Smooth muscle cell (in vitro differentiated cells): ENCODE data around the gene AFAP1L2. TPM values are rescaled to one million over a fixed set of nuclear protein-coding genes. Genes with fewer than 3 reads are reported as not detected.

Source experiments
- DNase-seq: peaks from one replicate; lab custom pipeline; 2025; ENCODE audit not compliant: unreplicated experiment; lab: John Stamatoyannopoulos, UW
- H2AFZ ChIP-seq: fragments of 200-600 bp; sonication (generic); 2 replicates; pipeline ENCODE4 v1.6.0; 2016; ENCODE audit warnings: antibody characterized with exemption, low read depth, mild to moderate bottlenecking
- H3F3A ChIP-seq: fragments of 200-600 bp; sonication (generic); 2 replicates; pipeline ENCODE4 v1.6.0; 2017; ENCODE audit warnings: antibody characterized with exemption, low read depth
- H3K27ac ChIP-seq: fragments of 200-600 bp; sonication (generic); 2 replicates; pipeline ENCODE4 v1.5.1; 2016; ENCODE audit warnings: low read depth, mild to moderate bottlenecking
- H3K27me3 ChIP-seq: fragments of 200-600 bp; sonication (generic); 2 replicates; pipeline ENCODE4 v1.6.1; 2016; ENCODE audit warnings: low read depth, mild to moderate bottlenecking
- H3K36me3 ChIP-seq: fragments of 200-600 bp; sonication (generic); 2 replicates; pipeline ENCODE4 v1.5.1; 2016; ENCODE audit warnings: low read depth
- H3K4me1 ChIP-seq: fragments of 200-600 bp; sonication (generic); 2 replicates; pipeline ENCODE4 v1.5.1; 2016; ENCODE audit warnings: low read depth
- H3K4me2 ChIP-seq: fragments of 200-600 bp; sonication (generic); 2 replicates; pipeline ENCODE4 v1.6.0; 2016; ENCODE audit warnings: mild to moderate bottlenecking
- H3K4me3 ChIP-seq: fragments of 200-600 bp; sonication (generic); 2 replicates; pipeline ENCODE4 v1.5.1; 2016; ENCODE audit warnings: mild to moderate bottlenecking
- H3K79me2 ChIP-seq: fragments of 200-600 bp; sonication (generic); 2 replicates; pipeline ENCODE4 v1.6.0; 2016; ENCODE audit warnings: low read depth, mild to moderate bottlenecking
- H3K9ac ChIP-seq: fragments of 200-600 bp; sonication (generic); 2 replicates; pipeline ENCODE4 v1.6.0; 2016; ENCODE audit warnings: low read depth
- H3K9me3 ChIP-seq: fragments of 200-600 bp; sonication (generic); replicated peaks from 2 replicates; pipeline ENCODE4 v1.5.1; 2016; ENCODE audit warnings: low read depth
- H4K20me1 ChIP-seq: fragments of 200-600 bp; sonication (generic); 2 replicates; pipeline ENCODE4 v1.6.0; 2016; ENCODE audit warnings: low read depth
- CTCF ChIP-seq: fragments of 200-600 bp; sonication (generic); IDR thresholded peaks from 2 replicates; pipeline ENCODE4 v1.5.1; 2017; ENCODE audit warnings: borderline replicate concordance, mild to moderate bottlenecking, antibody characterized with exemption; ENCODE audit not compliant: insufficient read depth, poor library complexity, severe bottlenecking
- WGBS: methylation state at CpG from one replicate; pipeline ENCODE4 v1.1.7; 2016; ENCODE audit warnings: low lambda C conversion rate; 5-methylcytosine and 5-hydroxymethylcytosine counted together
- polyA plus RNA-seq: library from polyadenylated mRNA; unstranded; fragments of >200 nt; fragmentation: Nextera tagmentation; extraction: Ambion mirVana; gene quantifications from 2 replicates; pipeline ENCODE4 v1.2.1, GENCODE V29; 2016
- total RNA-seq: library from RNA; depleted of rRNA; stranded (reverse); fragments of >200 nt; gene quantifications from 2 replicates; pipeline ENCODE4 v1.2.3, GENCODE V29; 2014

Gene AFAP1L2
- total and polyA plus RNA-seq, 2 experiments from 2014 or later: 43.3 to 47.2 TPM

GRCh38 chr10:114385557-114385956 lies 18.7 kb downstream of the AFAP1L2 start:
- no peak overlapping the region for H3K4me2 ChIP-seq
- H3K9me3 ChIP-seq: no peaks in the 10 kb centered on the region
- H3F3A ChIP-seq: no peaks in the 10 kb centered on the region
- TF ChIP-seq CTCF: no peak
- H2AFZ ChIP-seq: no peak overlapping the region
- no peaks in the 10 kb centered on the region for H3K4me1 ChIP-seq
- H3K27ac ChIP-seq: no peak overlapping the region
- H3K9ac ChIP-seq: no peak overlapping the region
- no peak overlapping the region for H3K4me3 ChIP-seq
- peaks cover 96% of the 10 kb centered on the region for H3K79me2 ChIP-seq
- H3K27me3 ChIP-seq: no peaks in the 10 kb centered on the region
- peaks cover 55% of the 10 kb centered on the region for H4K20me1 ChIP-seq
- 67% methylated on average over 3 of the region's 3 CpGs for WGBS
- no peaks in the 10 kb centered on the region for H3K36me3 ChIP-seq
- DNase-seq: no peak

- H3K4me3 ChIP-seq: no peak overlapping the region
- no peak overlapping the region for H3K9ac ChIP-seq
- peaks cover 89% of the 10 kb centered on the region for H3K79me2 ChIP-seq
- H3K36me3 ChIP-seq: no peaks in the 10 kb centered on the region
- no peak for TF ChIP-seq CTCF
- H3F3A ChIP-seq: no peaks in the 10 kb centered on the region
- H3K27me3 ChIP-seq: no peaks in the 10 kb centered on the region
- no peak overlapping the region for H3K27ac ChIP-seq
- no peak overlapping the region for H3K4me2 ChIP-seq
- peaks cover 52% of the 10 kb centered on the region for H4K20me1 ChIP-seq
- H3K4me1 ChIP-seq: no peaks in the 10 kb centered on the region
- no peak overlapping the region for H2AFZ ChIP-seq
- DNase-seq: no peak
- no peaks in the 10 kb centered on the region for H3K9me3 ChIP-seq
- WGBS: 99% methylated on average over 5 of the region's 5 CpGs
Observed at GRCh38 chr10:114384601-114385000, 19.7 kb downstream of the AFAP1L2 start.

- Histone ChIP-seq H3K27ac (no peak overlapping the region), H3K27me3 (no peaks in the 10 kb centered on the region), H3K9me3 (no peaks in the 10 kb centered on the region), H2AFZ (no peak overlapping the region), H3K36me3 (no peaks in the 10 kb centered on the region), H3F3A (no peaks in the 10 kb centered on the region), H3K4me1 (no peaks in the 10 kb centered on the region), H4K20me1 (peaks cover 48% of the 10 kb centered on the region), H3K4me2 (no peak overlapping the region), H3K9ac (no peak overlapping the region), H3K4me3 (no peak overlapping the region), H3K79me2 (peaks cover 85% of the 10 kb centered on the region)
- no peak for TF ChIP-seq CTCF
- DNase-seq: no peak
- WGBS: 85% methylated on average over 9 of the region's 9 CpGs
Observed at GRCh38 chr10:114384181-114384580, 20.1 kb downstream of the AFAP1L2 start.

- no peak for TF ChIP-seq CTCF
- Histone ChIP-seq H3K9me3 (no peaks in the 10 kb centered on the region), H2AFZ (no peak overlapping the region), H3K4me3 (no peak overlapping the region), H3K9ac (no peak overlapping the region), H4K20me1 (peaks cover 21% of the 10 kb centered on the region), H3K36me3 (no peaks in the 10 kb centered on the region), H3K4me1 (peaks cover 8% of the 10 kb centered on the region), H3K4me2 (no peak overlapping the region), H3K79me2 (peaks cover 86% of the 10 kb centered on the region), H3F3A (peaks cover 17% of the 10 kb centered on the region), H3K27me3 (no peaks in the 10 kb centered on the region), H3K27ac (no peak overlapping the region)
- no peak for DNase-seq
- 100% methylated on average over 5 of the region's 5 CpGs for WGBS
Observed at GRCh38 chr10:114380797-114381196, 23.5 kb downstream of the AFAP1L2 start.
